Lung (tissue), 12 donors: Measurements from ENCODE around the gene PDE4B. TPM values are rescaled to one million over a fixed set of nuclear protein-coding genes. Genes with fewer than 3 reads are reported as not detected.
A peak's percentile ranks its signal among the peaks of the same experiment; 100 is the strongest.

ENCODE experiments used
- ATAC-seq: fragments of 200-7000 bp; cut with Tn5 transposase; one replicate; pipeline ENCODE4 v1.9.1; 2020; ENCODE audit warnings: moderate number of reproducible peaks; ENCODE audit not compliant: insufficient read depth, low FRiP score
- DNase-seq, 3 donors: peaks; one replicate each; pipeline ENCODE4 v3.0.0-alpha.2; 2013 to 2017
- H3K27ac ChIP-seq, 2 donors: one replicate each; pipeline ENCODE4 v1.5.1; 2013; ENCODE audit warnings: mild to moderate bottlenecking in 2 of 2, moderate library complexity in 2 of 2, control low read depth in 1 of 2, inconsistent platforms in 1 of 2, low read depth in 1 of 2, low read length in 1 of 2
- H3K27me3 ChIP-seq, 3 donors: one replicate each; pipeline ENCODE4 v1.5.1; 2013; ENCODE audit warnings: low read length in 2 of 3; ENCODE audit not compliant: control insufficient read depth in 3 of 3, insufficient read depth in 3 of 3
- H3K36me3 ChIP-seq, 4 donors: one replicate each; pipeline ENCODE4 v1.5.1; 2013; ENCODE audit warnings: low read length in 4 of 4, mild to moderate bottlenecking in 1 of 4, moderate library complexity in 1 of 4; ENCODE audit not compliant: control insufficient read depth in 4 of 4, insufficient read depth in 4 of 4
- H3K4me1 ChIP-seq, 5 donors: one replicate each; pipeline ENCODE4 v1.5.1; 2013; ENCODE audit warnings: low read length in 5 of 5, mild to moderate bottlenecking in 2 of 5, moderate library complexity in 1 of 5; ENCODE audit not compliant: control insufficient read depth in 5 of 5, insufficient read depth in 5 of 5
- H3K4me3 ChIP-seq: one replicate; pipeline ENCODE4 v1.5.1; 2013; ENCODE audit warnings: mild to moderate bottlenecking, control low read depth, moderate library complexity
- H3K9ac ChIP-seq, 2 donors: one replicate each; pipeline ENCODE4 v1.5.1; 2013; ENCODE audit warnings: low read length in 2 of 2, control low read depth in 1 of 2; ENCODE audit not compliant: insufficient read depth in 1 of 2
- H3K9me3 ChIP-seq, 4 donors: one replicate each; pipeline ENCODE4 v1.5.1; 2013; ENCODE audit warnings: low read length in 3 of 4, mild to moderate bottlenecking in 1 of 4, moderate library complexity in 1 of 4; ENCODE audit not compliant: control insufficient read depth in 4 of 4, insufficient read depth in 3 of 4
- WGBS, 2 donors: extraction: QIAGEN DNeasy Blood & Tissue Kit; methylation state at CpG; one replicate each; pipeline ENCODE4 v1.1.7; 2013; 5-methylcytosine and 5-hydroxymethylcytosine counted together
- polyA plus RNA-seq, 2 donors: library from polyadenylated mRNA; stranded (reverse); fragments of 200-250 nt; gene quantifications; one replicate each; pipeline ENCODE4 v1.2.1, GENCODE V29; 2013
- total RNA-seq, 2 donors: library from RNA; depleted of rRNA in 1 of 2; stranded (reverse); fragments of >200 nt in 1 of 2; gene quantifications; one replicate each; pipeline ENCODE4 v1.2.1, GENCODE V29; 2014 to 2021
- TF ChIP-seq, protein P1 (sequence below): IDR thresholded peaks from 2 replicates; pipeline ENCODE4 v1.5.1; 2012; ENCODE audit warnings: mild to moderate bottlenecking; ENCODE audit errors: control extremely low read depth, extremely low read depth
- donor health status: control.
- donor health status: control.
- donor health status: Bipolar disorder and iron deficiency.
- donor health status: healthy.
- donor health status: DM: yes; HTN: yes; CAD: no.

PDE4B gene
- total and polyA plus RNA-seq, 4 donors: 4.0 to 96.2 (median 20.2) TPM

DNA sequence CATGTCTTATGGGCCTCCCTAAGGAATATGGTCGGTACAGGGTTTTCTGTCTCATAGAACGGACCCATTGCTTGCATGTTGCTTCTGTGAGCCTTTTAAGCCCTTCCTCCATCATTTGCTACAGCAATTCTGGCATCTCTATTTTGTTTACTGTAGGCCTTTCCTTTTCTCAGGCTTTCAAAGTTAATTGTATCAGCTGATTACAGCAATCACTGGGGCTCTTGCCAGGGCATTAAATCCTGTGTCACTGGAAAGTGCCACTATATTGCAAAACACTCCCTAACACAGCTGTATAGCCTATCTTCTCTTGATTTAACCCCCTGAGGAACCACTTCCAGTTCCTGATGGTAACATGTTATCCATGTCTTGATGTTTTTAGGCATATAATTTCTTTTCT, 156.5 kb downstream of the PDE4B start:
- H3K9me3 ChIP-seq: no peaks in the 10 kb centered on the region

DNA sequence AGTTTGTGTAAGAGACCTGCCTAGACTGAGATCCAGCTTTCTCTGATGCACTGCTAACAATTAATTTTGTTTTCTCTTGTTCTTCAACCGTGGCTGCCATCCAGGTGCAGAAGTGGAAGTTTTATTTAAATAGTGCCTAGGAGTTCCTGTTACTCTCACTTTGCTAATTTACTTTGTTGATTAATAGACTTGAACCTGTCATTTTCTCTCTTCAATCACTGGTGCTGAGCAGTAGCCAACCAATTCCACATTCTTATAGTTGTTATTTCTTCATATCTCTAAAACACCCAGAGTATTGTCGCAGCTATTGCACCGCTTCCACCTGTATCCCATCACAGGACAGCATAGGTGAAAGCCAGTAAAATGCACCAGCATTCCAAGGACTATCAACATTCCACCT, 157.2 kb downstream of the PDE4B start:
- Histone ChIP-seq H3K27me3 (no peaks in the 10 kb centered on the region), H3K4me1 (peaks cover 0 to 23% (median 13%) of the 10 kb centered on the region in 5 donors), H3K27ac (no peak overlapping the region), H3K36me3 (no peaks in the 10 kb centered on the region), H3K9ac (no peak overlapping the region), H3K9me3 (no peaks in the 10 kb centered on the region), H3K4me3 (no peak overlapping the region)
- TF ChIP-seq, protein P1, sequence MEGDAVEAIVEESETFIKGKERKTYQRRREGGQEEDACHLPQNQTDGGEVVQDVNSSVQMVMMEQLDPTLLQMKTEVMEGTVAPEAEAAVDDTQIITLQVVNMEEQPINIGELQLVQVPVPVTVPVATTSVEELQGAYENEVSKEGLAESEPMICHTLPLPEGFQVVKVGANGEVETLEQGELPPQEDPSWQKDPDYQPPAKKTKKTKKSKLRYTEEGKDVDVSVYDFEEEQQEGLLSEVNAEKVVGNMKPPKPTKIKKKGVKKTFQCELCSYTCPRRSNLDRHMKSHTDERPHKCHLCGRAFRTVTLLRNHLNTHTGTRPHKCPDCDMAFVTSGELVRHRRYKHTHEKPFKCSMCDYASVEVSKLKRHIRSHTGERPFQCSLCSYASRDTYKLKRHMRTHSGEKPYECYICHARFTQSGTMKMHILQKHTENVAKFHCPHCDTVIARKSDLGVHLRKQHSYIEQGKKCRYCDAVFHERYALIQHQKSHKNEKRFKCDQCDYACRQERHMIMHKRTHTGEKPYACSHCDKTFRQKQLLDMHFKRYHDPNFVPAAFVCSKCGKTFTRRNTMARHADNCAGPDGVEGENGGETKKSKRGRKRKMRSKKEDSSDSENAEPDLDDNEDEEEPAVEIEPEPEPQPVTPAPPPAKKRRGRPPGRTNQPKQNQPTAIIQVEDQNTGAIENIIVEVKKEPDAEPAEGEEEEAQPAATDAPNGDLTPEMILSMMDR: no peak
- ATAC-seq: no peak
- WGBS, 2 donors: 49 to 72% methylated on average over 3 of the region's 3 CpGs
- peak in 1 of 3 donors; percentile 18 for DNase-seq

More for the DNA sequence above, 156.5 kb downstream of the PDE4B start:
- H3K4me1 ChIP-seq: peaks cover 0 to 23% (median 13%) of the 10 kb centered on the region in 5 donors
- H3K27me3 ChIP-seq: no peaks in the 10 kb centered on the region
- DNase-seq: peak; percentile 79 to 95 (median 94)
- WGBS, 2 donors: 66 to 67% methylated on average over 2 of the region's 2 CpGs
- no peak for ATAC-seq
- H3K36me3 ChIP-seq: no peaks in the 10 kb centered on the region
- TF ChIP-seq, protein P1: no peak
- no peak overlapping the region for H3K9ac ChIP-seq
- no peak overlapping the region for H3K27ac ChIP-seq
- H3K4me3 ChIP-seq: no peak overlapping the region

DNA sequence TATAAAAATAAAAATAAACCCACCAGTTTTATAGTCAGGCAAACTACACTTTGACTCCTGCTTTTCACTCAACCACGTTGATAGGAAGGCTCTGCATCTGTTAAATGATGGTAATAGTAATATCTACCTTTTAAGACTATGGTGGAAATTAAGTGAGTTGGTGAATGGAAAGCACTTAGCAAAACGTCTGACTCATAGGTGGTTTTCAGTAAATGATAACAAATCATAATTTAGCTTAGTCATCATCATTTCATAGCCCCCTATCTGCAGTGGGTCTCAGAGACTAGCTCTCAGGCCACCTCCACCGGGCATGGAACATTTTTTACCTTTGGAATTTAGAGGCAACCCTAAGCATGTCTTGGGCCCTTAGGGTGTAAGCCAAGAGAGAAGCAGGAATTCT, 160.0 kb downstream of the PDE4B start:
- no peak overlapping the region for H3K4me3 ChIP-seq
- H3K9ac ChIP-seq: no peak overlapping the region
- H3K9me3 ChIP-seq: no peaks in the 10 kb centered on the region
- no peak overlapping the region for H3K27ac ChIP-seq
- 71 to 77% methylated on average over 3 of the region's 3 CpGs for WGBS, 2 donors
- ATAC-seq (no peak), DNase-seq (no peak)
- TF ChIP-seq, protein P1: no peak
- peaks cover 0 to 26% (median 13%) of the 10 kb centered on the region in 5 donors for H3K4me1 ChIP-seq
- no peaks in the 10 kb centered on the region for H3K36me3 ChIP-seq
- no peaks in the 10 kb centered on the region for H3K27me3 ChIP-seq

DNA sequence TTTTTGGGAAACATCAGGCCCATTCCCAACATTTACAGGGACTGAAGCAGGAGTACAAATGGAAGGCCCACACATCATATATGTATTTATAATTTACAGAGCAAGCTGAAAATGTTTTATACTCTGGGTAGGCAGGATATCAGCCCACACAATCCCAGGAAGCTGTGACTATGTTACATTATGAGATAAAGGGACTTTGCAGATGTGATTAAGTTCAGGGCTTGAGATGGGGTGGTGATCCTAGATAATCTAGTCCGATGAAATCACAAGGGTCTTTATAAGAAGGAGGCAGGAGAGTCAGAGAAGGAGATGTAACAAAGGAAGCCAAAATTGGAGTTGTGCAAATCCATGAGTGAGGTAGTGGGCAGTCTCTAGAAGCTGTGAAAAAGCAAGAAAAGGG, 160.5 kb downstream of the PDE4B start:
- Histone ChIP-seq H3K4me1 (peaks cover 0 to 23% (median 13%) of the 10 kb centered on the region in 5 donors), H3K9ac (no peak overlapping the region), H3K9me3 (no peaks in the 10 kb centered on the region), H3K27ac (no peak overlapping the region), H3K4me3 (no peak overlapping the region), H3K27me3 (no peaks in the 10 kb centered on the region), H3K36me3 (no peaks in the 10 kb centered on the region)
- TF ChIP-seq, protein P1: no peak
- 55 to 62% methylated on average over 1 of the region's 1 CpG for WGBS, 2 donors
- no peak for ATAC-seq
- DNase-seq: no peak
